Sigmoid colon (tissue), 7 donors: Measurements from ENCODE around the gene IWS1. TPM values are rescaled to one million over a fixed set of nuclear protein-coding genes. Genes with fewer than 3 reads are reported as not detected.

ENCODE experiments used
- DNase-seq: peaks from one replicate; pipeline ENCODE4 v3.0.0-alpha.2; 2019
- H3K27ac ChIP-seq, 4 donors: fragments of 200-600 bp; sonication (generic); one replicate each; pipeline ENCODE4 v1.5.1; 2016 to 2019; ENCODE audit warnings: mild to moderate bottlenecking in 1 of 4
- H3K27me3 ChIP-seq, 3 donors: fragments of 200-600 bp; sonication (generic); one replicate each; pipeline ENCODE4 v1.5.1; 2019; ENCODE audit warnings: mild to moderate bottlenecking in 1 of 3
- H3K36me3 ChIP-seq, 4 donors: fragments of 200-600 bp; sonication (generic); one replicate each; pipeline ENCODE4 v1.5.1; 2016 to 2019
- H3K4me1 ChIP-seq, 4 donors: fragments of 200-600 bp; sonication (generic); one replicate each; pipeline ENCODE4 v1.5.1; 2017 to 2019
- H3K4me3 ChIP-seq, 4 donors: fragments of 200-600 bp; sonication (generic); one replicate each; pipeline ENCODE4 v1.5.1; 2017 to 2019; ENCODE audit warnings: mild to moderate bottlenecking in 2 of 4, moderate library complexity in 1 of 4
- H3K9me3 ChIP-seq, 4 donors: fragments of 200-600 bp in 3 of 4; sonication (generic) in 3 of 4; one replicate each; pipeline versions ENCODE4 v1.5.1 to v1.6.1; 2013 to 2019
- CTCF ChIP-seq, 4 experiments: fragments of 450-650 bp in 3 of 4; fragments of 200-600 bp in 1 of 4; IDR thresholded peaks; one replicate each; pipeline ENCODE4 v1.5.1; 2016 to 2019; ENCODE audit warnings: antibody characterized with exemption in 4 of 4, mild to moderate bottlenecking in 3 of 4, moderate library complexity in 2 of 4
- EP300 ChIP-seq, 4 donors: sonication (generic); formaldehyde crosslinking; IDR thresholded peaks; one replicate each; pipeline ENCODE4 v1.6.1; 2017; ENCODE audit warnings: antibody characterized with exemption in 4 of 4
- POLR2A ChIP-seq, 2 donors: fragments of 450-650 bp; IDR thresholded peaks; one replicate each; pipeline ENCODE4 v1.6.1; 2016; ENCODE audit warnings: antibody characterized with exemption in 2 of 2, mild to moderate bottlenecking in 2 of 2, moderate library complexity in 2 of 2
- POLR2AphosphoS5 ChIP-seq, 4 donors: sonication (generic); formaldehyde crosslinking; IDR thresholded peaks; one replicate each; pipeline ENCODE4 v1.6.1; 2017; ENCODE audit warnings: antibody characterized with exemption in 4 of 4
- WGBS, 2 donors: extraction: QIAGEN DNeasy Blood & Tissue Kit; methylation state at CpG; one replicate each; pipeline ENCODE4 v1.1.7; 2013; 5-methylcytosine and 5-hydroxymethylcytosine counted together
- intact Hi-C: fragments of 100-400 bp; cut with DNase I; formaldehyde crosslinking; loops from one replicate; pipeline ENCODE4 v1.15.1; 2023
- polyA plus RNA-seq, 3 donors: library from polyadenylated mRNA; stranded (reverse); fragments of 200-250 nt; gene quantifications; one replicate each; pipeline ENCODE4 v1.2.3, GENCODE V29; 2013
- total RNA-seq, 4 donors: library from RNA; depleted of rRNA; stranded (reverse); fragments of >200 nt; gene quantifications; one replicate each; pipeline ENCODE4 v1.1.0, GENCODE V29; 2016
- donor health status: healthy with polysubstance abuse.
- donor health status: Bipolar disorder and iron deficiency.
- donor health status: healthy.

Gene IWS1
- total and polyA plus RNA-seq, 7 donors, result 28.1 to 47.9 (median 31.2) TPM

- no peak overlapping the region for H3K4me3 ChIP-seq
- TF ChIP-seq POLR2AphosphoS5 (IDR thresholded peaks at IDR 0.05) (no peak), POLR2A (IDR thresholded peaks at IDR 0.05) (no peak), CTCF (IDR thresholded peaks at IDR 0.05) (no peak), EP300 (IDR thresholded peaks at IDR 0.05) (no peak)
- H3K9me3 ChIP-seq, result no peaks in the 10 kb centered on the region
- no peak overlapping the region for H3K27ac ChIP-seq
- no peaks in the 10 kb centered on the region for H3K4me1 ChIP-seq
- no peaks in the 10 kb centered on the region for H3K27me3 ChIP-seq
- no peak for DNase-seq
- WGBS, 2 donors, result 79 to 88% methylated on average over 4 of the region's 4 CpGs
- intact Hi-C loops, result no loop called here
- peaks cover 28 to 100% (median 56%) of the 10 kb centered on the region in 4 donors for H3K36me3 ChIP-seq
These were observed 36.0 kb downstream of the IWS1 start for GRCh38 chr2:127490283-127490682.

- no peak for TF ChIP-seq POLR2A (IDR thresholded peaks at IDR 0.05)
- Histone ChIP-seq H3K36me3 (peaks cover 22 to 97% (median 55%) of the 10 kb centered on the region in 4 donors), H3K9me3 (no peaks in the 10 kb centered on the region), H3K27ac (no peak overlapping the region), H3K4me1 (no peaks in the 10 kb centered on the region), H3K4me3 (no peak overlapping the region), H3K27me3 (no peaks in the 10 kb centered on the region)
- intact Hi-C loops, result loop anchor here (10.0 kb wide), 2 partner anchors 192 to 292 kb away; partner anchors contain the start of gene ERCC3
- DNase-seq, result no peak
- 81 to 89% methylated on average over 8 of the region's 8 CpGs for WGBS, 2 donors
These were observed 39.8 kb downstream of the IWS1 start for GRCh38 chr2:127486247-127487058.

- 60 to 83% methylated on average over 5 of the region's 5 CpGs for WGBS, 2 donors
- Histone ChIP-seq H3K4me1 (no peaks in the 10 kb centered on the region), H3K27ac (no peak overlapping the region), H3K4me3 (no peak overlapping the region), H3K9me3 (no peaks in the 10 kb centered on the region), H3K27me3 (no peaks in the 10 kb centered on the region), H3K36me3 (peaks cover 22 to 97% (median 55%) of the 10 kb centered on the region in 4 donors)
- intact Hi-C loops, result loop anchor here (10.0 kb wide), 2 partner anchors 191 to 291 kb away; partner anchors contain the start of gene ERCC3
- no peak for DNase-seq
- no peak for TF ChIP-seq POLR2A (IDR thresholded peaks at IDR 0.05)
These were observed 40.6 kb downstream of the IWS1 start for GRCh38 chr2:127485694-127486071.

GRCh38 chr2:127485051-127485693 lies 41.1 kb downstream of the IWS1 start:
- no peak for DNase-seq
- H3K4me1 ChIP-seq, result no peaks in the 10 kb centered on the region
- peaks cover 22 to 97% (median 58%) of the 10 kb centered on the region in 4 donors for H3K36me3 ChIP-seq
- H3K27ac ChIP-seq, result no peak overlapping the region
- H3K4me3 ChIP-seq, result no peak overlapping the region
- no peaks in the 10 kb centered on the region for H3K9me3 ChIP-seq
- intact Hi-C loops, result loop anchor here (10.0 kb wide), 2 partner anchors 190 to 290 kb away; partner anchors contain the start of gene ERCC3
- TF ChIP-seq POLR2AphosphoS5 (IDR thresholded peaks at IDR 0.05) (no peak), EP300 (IDR thresholded peaks at IDR 0.05) (no peak), CTCF (IDR thresholded peaks at IDR 0.05) (no peak), POLR2A (IDR thresholded peaks at IDR 0.05) (no peak)
- H3K27me3 ChIP-seq, result no peaks in the 10 kb centered on the region
- 66 to 75% methylated on average over 5 of the region's 5 CpGs for WGBS, 2 donors

- H3K9me3 ChIP-seq, result no peaks in the 10 kb centered on the region
- H3K27ac ChIP-seq, result no peak overlapping the region
- no peaks in the 10 kb centered on the region for H3K4me1 ChIP-seq
- no peak for TF ChIP-seq EP300 (IDR thresholded peaks at IDR 0.05)
- TF ChIP-seq CTCF (IDR thresholded peaks at IDR 0.05), result no peak
- no peak for TF ChIP-seq POLR2A (IDR thresholded peaks at IDR 0.05)
- TF ChIP-seq POLR2AphosphoS5 (IDR thresholded peaks at IDR 0.05), result no peak
- no peak for DNase-seq
- WGBS, 2 donors, result 44 to 48% methylated on average over 2 of the region's 2 CpGs
- H3K36me3 ChIP-seq, result peaks cover 9 to 70% (median 42%) of the 10 kb centered on the region in 4 donors
- H3K4me3 ChIP-seq, result no peak overlapping the region
- intact Hi-C loops, result loop anchor here (10.0 kb wide), 2 partner anchors 187 to 287 kb away; partner anchors contain the start of gene ERCC3
- H3K27me3 ChIP-seq, result no peaks in the 10 kb centered on the region
These were observed 44.3 kb downstream of the IWS1 start for GRCh38 chr2:127482031-127482430.
